HG03469 (cell line): ENCODE data around the gene RIMS1.
"Not testable (repeated sequence)": the region's sequence is repeated elsewhere in the genome, so short reads cannot be mapped to it uniquely, and the experiment has no call there.

Source experiments
- ATAC-seq: cut with Tn5 transposase; IDR thresholded peaks from one replicate; pipeline ENCODE4 v1.9.1; 2021; ENCODE audit warnings: mild to moderate bottlenecking, moderate library complexity, moderate number of reproducible peaks; ENCODE audit not compliant: unreplicated experiment

The RIMS1 gene

GRCh38 chr6:71967436-71967835 lies 81.1 kb downstream of the RIMS1 start:
- ATAC-seq, result no peak

GRCh38 chr6:71977884-71978283 lies 91.5 kb downstream of the RIMS1 start:
- ATAC-seq, result peak; percentile 28

GRCh38 chr6:71979911-71980310 lies 93.6 kb downstream of the RIMS1 start:
- no peak for ATAC-seq

- peak; percentile 94 for ATAC-seq
Measured at GRCh38 chr6:71982389-71982788, 96.0 kb downstream of the RIMS1 start.

- no peak for ATAC-seq
Measured at GRCh38 chr6:71983131-71983530, 96.8 kb downstream of the RIMS1 start.

- ATAC-seq, result no peak
Measured at GRCh38 chr6:71994705-71995271, 108.4 kb downstream of the RIMS1 start.

- ATAC-seq, result no peak
Measured at GRCh38 chr6:71997341-71997740, 111.0 kb downstream of the RIMS1 start.

- no peak for ATAC-seq
Measured at GRCh38 chr6:72002415-72002814, 116.1 kb downstream of the RIMS1 start.

- not testable (repeated sequence) for ATAC-seq
Measured at GRCh38 chr6:72006591-72006990, 120.2 kb downstream of the RIMS1 start.

- ATAC-seq, result no peak
Measured at GRCh38 chr6:72022830-72023229, 136.5 kb downstream of the RIMS1 start.

- no peak for ATAC-seq
Measured at GRCh38 chr6:72031471-72031870, 145.1 kb downstream of the RIMS1 start.

- no peak for ATAC-seq
Measured at GRCh38 chr6:72032086-72032485, 145.7 kb downstream of the RIMS1 start.

GRCh38 chr6:72035486-72035885 lies 149.1 kb downstream of the RIMS1 start:
- no peak for ATAC-seq

- no peak for ATAC-seq
Measured at GRCh38 chr6:72035966-72036365, 149.6 kb downstream of the RIMS1 start.

GRCh38 chr6:72037006-72037405 lies 150.7 kb downstream of the RIMS1 start:
- no peak for ATAC-seq

GRCh38 chr6:72040111-72040510 lies 153.8 kb downstream of the RIMS1 start:
- ATAC-seq, result no peak

- no peak for ATAC-seq
Measured at GRCh38 chr6:72042088-72042487, 155.7 kb downstream of the RIMS1 start.

GRCh38 chr6:72048080-72048479 lies 161.7 kb downstream of the RIMS1 start:
- no peak for ATAC-seq

GRCh38 chr6:72049376-72049775 lies 163.0 kb downstream of the RIMS1 start:
- no peak for ATAC-seq

GRCh38 chr6:72061286-72061685 lies 174.9 kb downstream of the RIMS1 start:
- no peak for ATAC-seq

GRCh38 chr6:72064399-72064975 lies 178.1 kb downstream of the RIMS1 start:
- ATAC-seq, result no peak

- no peak for ATAC-seq
Measured at GRCh38 chr6:72078096-72078495, 191.7 kb downstream of the RIMS1 start.
